Neutrophil (primary cell): Measurements from ENCODE around the gene RIMBP2.

ENCODE experiments used
- H3K27ac ChIP-seq: fragments of 200-600 bp; sonication (generic); 2 replicates; pipeline ENCODE4 v1.5.1; 2016; ENCODE audit warnings: mild to moderate bottlenecking, moderate library complexity
- H3K27me3 ChIP-seq: fragments of 200-600 bp; sonication (generic); 2 replicates; pipeline ENCODE4 v1.6.0; 2016; ENCODE audit warnings: mild to moderate bottlenecking
- H3K36me3 ChIP-seq: fragments of 200-600 bp; sonication (generic); 2 replicates; pipeline ENCODE4 v1.5.1; 2017
- H3K4me1 ChIP-seq, 2 experiments: fragments of 200-600 bp in 1 of 2; sonication (generic) in 1 of 2; 1 replicate in 1 of 2; 2 replicates in 1 of 2; pipeline versions ENCODE4 v1.5.1 to v1.6.1; 2013 to 2016; ENCODE audit warnings: low read depth in 1 of 2, low read length in 1 of 2, mild to moderate bottlenecking in 1 of 2, moderate library complexity in 1 of 2; ENCODE audit not compliant: control insufficient read depth in 1 of 2, insufficient read depth in 1 of 2
- H3K4me3 ChIP-seq, 2 experiments: fragments of 200-600 bp in 1 of 2; sonication (generic) in 1 of 2; 1 replicate in 1 of 2; 2 replicates in 1 of 2; pipeline ENCODE4 v1.5.1; 2013 to 2016; ENCODE audit warnings: low read depth in 1 of 2, low read length in 1 of 2, mild to moderate bottlenecking in 1 of 2, moderate library complexity in 1 of 2
- H3K9me3 ChIP-seq: fragments of 200-600 bp; sonication (generic); 2 replicates; pipeline ENCODE4 v1.5.1; 2016
- TF ChIP-seq, protein P1 (sequence below): fragments of 200-600 bp; sonication (generic); IDR thresholded peaks from 2 replicates; pipeline ENCODE4 v1.5.1; 2016; ENCODE audit warnings: antibody characterized with exemption

RIMBP2 gene

GRCh38 chr12:130448044-130448821 lies 267.9 kb downstream of the RIMBP2 start:
- Histone ChIP-seq H3K9me3 (no peaks in the 10 kb centered on the region), H3K4me1 (no peaks in the 10 kb centered on the region), H3K36me3 (no peaks in the 10 kb centered on the region), H3K27ac (no peak overlapping the region), H3K4me3 (no peak overlapping the region), H3K27me3 (no peaks in the 10 kb centered on the region)
- TF ChIP-seq, protein P1, sequence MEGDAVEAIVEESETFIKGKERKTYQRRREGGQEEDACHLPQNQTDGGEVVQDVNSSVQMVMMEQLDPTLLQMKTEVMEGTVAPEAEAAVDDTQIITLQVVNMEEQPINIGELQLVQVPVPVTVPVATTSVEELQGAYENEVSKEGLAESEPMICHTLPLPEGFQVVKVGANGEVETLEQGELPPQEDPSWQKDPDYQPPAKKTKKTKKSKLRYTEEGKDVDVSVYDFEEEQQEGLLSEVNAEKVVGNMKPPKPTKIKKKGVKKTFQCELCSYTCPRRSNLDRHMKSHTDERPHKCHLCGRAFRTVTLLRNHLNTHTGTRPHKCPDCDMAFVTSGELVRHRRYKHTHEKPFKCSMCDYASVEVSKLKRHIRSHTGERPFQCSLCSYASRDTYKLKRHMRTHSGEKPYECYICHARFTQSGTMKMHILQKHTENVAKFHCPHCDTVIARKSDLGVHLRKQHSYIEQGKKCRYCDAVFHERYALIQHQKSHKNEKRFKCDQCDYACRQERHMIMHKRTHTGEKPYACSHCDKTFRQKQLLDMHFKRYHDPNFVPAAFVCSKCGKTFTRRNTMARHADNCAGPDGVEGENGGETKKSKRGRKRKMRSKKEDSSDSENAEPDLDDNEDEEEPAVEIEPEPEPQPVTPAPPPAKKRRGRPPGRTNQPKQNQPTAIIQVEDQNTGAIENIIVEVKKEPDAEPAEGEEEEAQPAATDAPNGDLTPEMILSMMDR = no peak

DNA sequence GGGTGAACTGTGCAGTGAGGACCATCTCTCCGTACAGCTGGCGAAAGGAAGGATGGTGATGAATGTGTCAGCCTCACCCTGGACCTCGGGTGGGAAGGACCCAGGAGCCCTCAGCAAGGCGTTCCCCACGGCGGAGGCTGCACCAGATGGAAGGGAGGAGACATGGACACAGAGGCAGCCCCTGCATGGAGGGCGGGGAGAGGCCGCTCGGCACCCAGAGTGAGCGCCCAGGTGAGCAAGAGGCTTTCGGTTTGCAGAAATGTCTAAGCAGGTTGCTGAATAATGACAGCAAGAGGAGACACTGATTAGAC lies 268.5 kb downstream of the RIMBP2 start:
- H3K9me3 ChIP-seq = no peaks in the 10 kb centered on the region
- H3K36me3 ChIP-seq = no peaks in the 10 kb centered on the region
- H3K4me3 ChIP-seq = no peak overlapping the region
- H3K4me1 ChIP-seq = no peaks in the 10 kb centered on the region
- TF ChIP-seq, protein P1 = no peak
- no peak overlapping the region for H3K27ac ChIP-seq
- no peaks in the 10 kb centered on the region for H3K27me3 ChIP-seq

DNA sequence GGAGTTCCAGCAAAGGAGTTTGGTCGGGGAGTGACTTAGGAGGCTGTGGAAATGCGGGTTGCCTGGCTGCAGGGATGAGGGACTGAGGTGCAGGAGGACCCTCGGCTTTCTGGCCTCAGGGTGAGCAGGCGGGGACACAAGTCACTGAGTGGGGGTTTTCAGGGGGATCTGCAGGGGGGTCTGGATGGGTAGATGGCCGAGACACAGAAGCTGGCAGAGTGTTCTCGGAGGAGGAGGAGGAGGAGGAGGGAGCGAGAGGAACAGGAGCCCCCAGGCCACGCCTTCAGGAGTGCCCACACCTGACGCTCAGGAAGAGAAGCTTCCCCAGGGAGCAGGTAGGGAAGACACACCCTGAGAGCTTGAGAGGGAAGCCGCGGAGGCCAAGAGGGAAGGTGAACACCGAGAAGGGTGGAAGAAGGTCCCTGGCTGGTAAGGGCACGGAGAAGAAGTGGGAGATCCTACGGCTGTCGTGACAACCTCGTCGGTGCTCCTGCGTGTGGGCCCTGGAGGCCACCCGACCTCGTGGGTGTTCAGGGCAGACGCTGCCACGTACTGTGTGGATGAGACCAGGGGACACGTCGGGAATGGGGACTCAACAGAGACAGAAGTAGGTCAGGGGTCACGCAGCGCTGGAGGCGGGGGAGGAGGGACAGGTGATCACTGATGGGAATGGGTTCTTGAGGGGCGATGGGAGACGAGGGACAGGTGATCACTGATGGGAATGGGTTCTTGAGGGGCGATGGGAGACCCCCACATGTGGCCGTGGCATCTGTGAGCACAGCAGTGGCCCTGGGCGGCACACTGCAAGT lies 269.0 kb downstream of the RIMBP2 start:
- no peaks in the 10 kb centered on the region for H3K27me3 ChIP-seq
- no peaks in the 10 kb centered on the region for H3K4me1 ChIP-seq
- H3K36me3 ChIP-seq = no peaks in the 10 kb centered on the region
- TF ChIP-seq, protein P1 = no peak
- H3K4me3 ChIP-seq = no peak overlapping the region
- no peak overlapping the region for H3K27ac ChIP-seq
- no peaks in the 10 kb centered on the region for H3K9me3 ChIP-seq

GRCh38 chr12:130444986-130445385 lies 271.1 kb downstream of the RIMBP2 start:
- no peaks in the 10 kb centered on the region for H3K36me3 ChIP-seq
- no peak overlapping the region for H3K4me3 ChIP-seq
- no peaks in the 10 kb centered on the region for H3K27me3 ChIP-seq
- H3K9me3 ChIP-seq = no peaks in the 10 kb centered on the region
- H3K27ac ChIP-seq = no peak overlapping the region
- H3K4me1 ChIP-seq = no peaks in the 10 kb centered on the region
- TF ChIP-seq, protein P1 = no peak

GRCh38 chr12:130444061-130444460 lies 272.0 kb downstream of the RIMBP2 start:
- H3K4me1 ChIP-seq = no peaks in the 10 kb centered on the region

More at GRCh38 chr12:130444061-130444460, 272.0 kb downstream of the RIMBP2 start:
- Histone ChIP-seq H3K27ac (no peak overlapping the region), H3K36me3 (no peaks in the 10 kb centered on the region), H3K9me3 (no peaks in the 10 kb centered on the region), H3K4me3 (no peak overlapping the region), H3K27me3 (no peaks in the 10 kb centered on the region)
- TF ChIP-seq, protein P1 = no peak
